Liver (tissue), 9 donors: ENCODE results near the gene PLA2G4E. TPM values are rescaled to one million over a fixed set of nuclear protein-coding genes. Genes with fewer than 3 reads are reported as not detected.

Source experiments
- DNase-seq: peaks from one replicate; pipeline ENCODE4 v3.0.0-alpha.2; 2017; ENCODE audit warnings: low spot score
- H3K27ac ChIP-seq, 2 donors: one replicate each; pipeline ENCODE4 v1.7.0; 2013; ENCODE audit warnings: inconsistent platforms in 2 of 2, low read length in 2 of 2, control low read depth in 1 of 2, low read depth in 1 of 2, mild to moderate bottlenecking in 1 of 2
- H3K27me3 ChIP-seq, 4 donors: one replicate each; pipeline versions ENCODE4 v1.6.1 to v1.7.0; 2013; ENCODE audit warnings: low read length in 3 of 4, inconsistent platforms in 1 of 4, mild to moderate bottlenecking in 1 of 4, moderate library complexity in 1 of 4; ENCODE audit not compliant: control insufficient read depth in 4 of 4, insufficient read depth in 4 of 4
- H3K36me3 ChIP-seq, 4 donors: one replicate each; pipeline versions ENCODE4 v1.6.1 to v1.7.0; 2013; ENCODE audit warnings: low read length in 3 of 4, mild to moderate bottlenecking in 3 of 4, low read depth in 1 of 4, moderate library complexity in 1 of 4; ENCODE audit not compliant: control insufficient read depth in 4 of 4, insufficient read depth in 3 of 4
- H3K4me1 ChIP-seq, 4 donors: one replicate each; pipeline versions ENCODE4 v1.6.1 to v1.7.0; 2013; ENCODE audit warnings: low read length in 3 of 4, mild to moderate bottlenecking in 3 of 4, moderate library complexity in 1 of 4; ENCODE audit not compliant: control insufficient read depth in 4 of 4, insufficient read depth in 4 of 4
- H3K4me3 ChIP-seq, 3 donors: one replicate each; pipeline versions ENCODE4 v1.6.1 to v1.7.0; 2013; ENCODE audit warnings: low read length in 3 of 3, control low read depth in 1 of 3, low read depth in 1 of 3, mild to moderate bottlenecking in 1 of 3
- H3K9ac ChIP-seq, 2 donors: one replicate each; pipeline ENCODE4 v1.7.0; 2013; ENCODE audit warnings: low read length in 2 of 2, mild to moderate bottlenecking in 2 of 2, moderate library complexity in 2 of 2, control low read depth in 1 of 2, low read depth in 1 of 2
- H3K9me3 ChIP-seq, 4 donors: one replicate each; pipeline versions ENCODE4 v1.6.1 to v1.7.0; 2013; ENCODE audit warnings: low read length in 3 of 4; ENCODE audit not compliant: control insufficient read depth in 4 of 4
- ATF3 ChIP-seq: IDR thresholded peaks from 2 replicates; pipeline ENCODE4 v1.6.1; 2016; ENCODE audit warnings: antibody characterized with exemption
- CTCF ChIP-seq: fragments of 150-350 bp; IDR thresholded peaks from 2 replicates; pipeline ENCODE4 v1.5.1; 2017; ENCODE audit warnings: improper control_type of control experiment, low read depth, low read length; ENCODE audit not compliant: missing input control
- EGR1 ChIP-seq, 2 donors: IDR thresholded peaks; 2 replicates each; pipeline ENCODE4 v1.6.1; 2016 to 2018; ENCODE audit warnings: antibody characterized with exemption in 2 of 2, low read depth in 2 of 2
- FOXA1 ChIP-seq: IDR thresholded peaks from 2 replicates; pipeline ENCODE4 v1.6.1; 2016; ENCODE audit warnings: antibody characterized with exemption
- FOXA2 ChIP-seq: IDR thresholded peaks from 2 replicates; pipeline ENCODE4 v1.6.1; 2016; ENCODE audit warnings: antibody characterized with exemption
- GABPA ChIP-seq, 2 donors: IDR thresholded peaks in 1 of 2; conservative IDR thresholded peaks in 1 of 2; 2 replicates each; pipeline ENCODE4 v1.6.1; 2016; ENCODE audit warnings: antibody characterized with exemption in 2 of 2, mild to moderate bottlenecking in 1 of 2, moderate library complexity in 1 of 2
- HNF4G ChIP-seq: IDR thresholded peaks from 2 replicates; pipeline ENCODE4 v1.6.1; 2016; ENCODE audit warnings: antibody characterized with exemption
- JUND ChIP-seq, 2 donors: IDR thresholded peaks; 2 replicates each; pipeline ENCODE4 v1.6.1; 2016; ENCODE audit warnings: antibody characterized with exemption in 2 of 2
- MAX ChIP-seq: IDR thresholded peaks from 2 replicates; pipeline ENCODE4 v1.6.1; 2016; ENCODE audit warnings: antibody characterized with exemption
- RAD21 ChIP-seq, 2 donors: IDR thresholded peaks; 2 replicates each; pipeline ENCODE4 v1.6.1; 2016; ENCODE audit warnings: antibody characterized with exemption in 2 of 2, mild to moderate bottlenecking in 2 of 2
- REST ChIP-seq: IDR thresholded peaks from 2 replicates; pipeline ENCODE4 v1.6.1; 2016; ENCODE audit warnings: antibody characterized with exemption, mild to moderate bottlenecking
- RXRA ChIP-seq, 2 donors: IDR thresholded peaks; 2 replicates each; pipeline ENCODE4 v1.6.1; 2017 to 2018; ENCODE audit warnings: antibody characterized with exemption in 2 of 2, mild to moderate bottlenecking in 1 of 2
- TAF1 ChIP-seq: conservative IDR thresholded peaks from 2 replicates; pipeline ENCODE4 v1.6.1; 2016; ENCODE audit warnings: antibody characterized with exemption, mild to moderate bottlenecking
- ZBTB33 ChIP-seq: IDR thresholded peaks from 2 replicates; pipeline ENCODE4 v1.6.1; 2016; ENCODE audit warnings: antibody characterized with exemption
- WGBS: extraction: QIAGEN DNeasy Blood & Tissue Kit; methylation state at CpG from one replicate; pipeline ENCODE4 v1.1.7; 2013; 5-methylcytosine and 5-hydroxymethylcytosine counted together
- polyA plus RNA-seq, 2 donors: library from polyadenylated mRNA; stranded (reverse) in 1 of 2; unstranded in 1 of 2; fragments of 200-250 nt in 1 of 2; fragments of >200 nt in 1 of 2; fragmentation: Nextera tagmentation in 1 of 2; extraction: Ambion mirVana in 1 of 2; gene quantifications; one replicate each; pipeline versions ENCODE4 v1.2.1 to v1.2.3, GENCODE V29; 2013 to 2015
- total RNA-seq, 2 donors: library from RNA; depleted of rRNA; stranded (reverse); fragments of >200 nt; gene quantifications; one replicate each; pipeline ENCODE4 v1.2.3, GENCODE V29; 2014
- donor health status: healthy.
- donor health status: healthy.
- donor health status: healthy.
- donor health status: healthy.
- donor health status: healthy.

The PLA2G4E gene
- total and polyA plus RNA-seq, 4 donors, result not detected

- no peaks in the 10 kb centered on the region for H3K27me3 ChIP-seq
- no peak overlapping the region for H3K4me3 ChIP-seq
- no peak overlapping the region for H3K9ac ChIP-seq
- 94% methylated on average over 5 of the region's 5 CpGs for whole genome bisulfite sequencing
- H3K36me3 ChIP-seq, result no peaks in the 10 kb centered on the region
- no peaks in the 10 kb centered on the region for H3K4me1 ChIP-seq
- H3K9me3 ChIP-seq, result no peaks in the 10 kb centered on the region
- TF ChIP-seq ATF3 (no peak), FOXA2 (no peak), RAD21 (IDR thresholded peaks at IDR 0.05) (no peak), GABPA (IDR thresholded peaks at IDR 0.05 in 1 of 2, conservative IDR thresholded peaks at IDR 0.05 in 1 of 2) (no peak), ZBTB33 (no peak), FOXA1 (no peak), HNF4G (no peak), CTCF (no peak)
- DNase-seq, result no peak
- no peak overlapping the region for H3K27ac ChIP-seq
Observed at GRCh38 chr15:42021593-42021992, 751 bp upstream of the PLA2G4E start.

- no peak overlapping the region for H3K4me3 ChIP-seq
- no peak overlapping the region for H3K27ac ChIP-seq
- H3K4me1 ChIP-seq, result no peaks in the 10 kb centered on the region
- TF ChIP-seq REST (no peak), TAF1 (no peak), FOXA1 (no peak), CTCF (no peak), JUND (IDR thresholded peaks at IDR 0.05) (no peak), GABPA (IDR thresholded peaks at IDR 0.05 in 1 of 2, conservative IDR thresholded peaks at IDR 0.05 in 1 of 2) (no peak), MAX (no peak), RXRA (IDR thresholded peaks at IDR 0.05) (no peak), EGR1 (IDR thresholded peaks at IDR 0.05; ENCODE audit: low read depth in 2 of 2) (no peak), RAD21 (IDR thresholded peaks at IDR 0.05) (no peak), HNF4G (no peak), ATF3 (no peak), FOXA2 (no peak)
- no peaks in the 10 kb centered on the region for H3K9me3 ChIP-seq
- no peak overlapping the region for H3K9ac ChIP-seq
- DNase-seq, result no peak
- H3K36me3 ChIP-seq, result no peaks in the 10 kb centered on the region
- H3K27me3 ChIP-seq, result no peaks in the 10 kb centered on the region
- WGBS, result 69% methylated on average over 6 of the region's 6 CpGs
Observed at GRCh38 chr15:42018306-42019224, 2.3 kb downstream of the PLA2G4E start.
